ENCODE data around the gene LDAH. TPM values are rescaled to one million over a fixed set of nuclear protein-coding genes. Genes with fewer than 3 reads are reported as not detected.

The LDAH gene
- total RNA-seq, 1 donor from 2014 or later: 28.0 TPM

DNA sequence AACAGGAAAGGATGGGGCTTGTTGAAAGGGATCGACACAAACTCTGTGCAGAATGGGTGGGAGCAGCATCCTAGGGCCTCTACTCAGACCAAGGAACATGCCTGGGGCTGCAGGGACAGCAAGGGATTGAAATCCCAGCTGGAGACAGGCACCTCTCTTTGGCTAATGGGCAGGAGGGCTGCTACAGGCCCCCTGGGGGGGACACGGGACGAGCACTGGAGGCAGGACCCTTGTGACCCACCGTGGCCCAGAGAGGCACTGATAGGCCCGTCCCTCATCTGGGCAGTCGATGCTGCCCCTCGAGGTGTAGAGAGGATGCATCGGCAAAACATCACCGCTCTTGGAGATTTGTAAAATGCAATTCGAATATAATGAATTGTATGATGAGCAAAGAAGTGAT is 177.1 kb downstream of the LDAH start:
- H3K4me1 Mint-ChIP-seq (ENCODE audit: unreplicated experiment): peaks cover 44% of the 10 kb centered on the region
- DNase-seq (ENCODE audit: extremely low spot score, unreplicated experiment): no peak
- H3K36me3 Mint-ChIP-seq (ENCODE audit: unreplicated experiment): peaks cover 22% of the 10 kb centered on the region
- TF ChIP-seq CTCF (IDR thresholded peaks at IDR 0.05): no peak
- H3K4me3 Mint-ChIP-seq (ENCODE audit: unreplicated experiment): no peak overlapping the region
- no peak overlapping the region for H3K27ac Mint-ChIP-seq (ENCODE audit: unreplicated experiment)
- no peaks in the 10 kb centered on the region for H3K27me3 Mint-ChIP-seq (ENCODE audit: unreplicated experiment)
- no peaks in the 10 kb centered on the region for H3K9me3 Mint-ChIP-seq (ENCODE audit: unreplicated experiment)

DNA sequence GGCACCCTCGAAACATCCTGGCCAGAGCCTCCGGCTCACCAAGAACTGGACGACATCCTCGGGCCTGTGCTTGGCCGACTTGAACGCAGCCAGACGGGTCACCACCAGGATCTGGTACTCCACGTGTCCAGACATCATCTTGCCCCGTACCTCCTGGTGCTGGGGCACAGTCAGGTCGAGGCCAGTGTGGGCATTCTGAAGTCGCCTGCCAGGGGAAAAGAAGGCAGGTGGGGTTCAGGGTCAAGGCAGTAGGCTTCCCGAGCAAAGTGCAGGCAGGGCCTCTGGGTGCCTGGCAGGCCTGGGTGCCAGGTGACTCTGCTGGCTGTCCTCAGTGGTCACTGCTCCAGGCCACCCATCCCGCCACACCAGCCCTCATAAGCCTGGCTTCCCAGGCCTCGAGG is 177.6 kb downstream of the LDAH start:
- Mint-ChIP-seq H3K27ac (ENCODE audit: unreplicated experiment) (no peak overlapping the region), H3K27me3 (ENCODE audit: unreplicated experiment) (no peaks in the 10 kb centered on the region), H3K36me3 (ENCODE audit: unreplicated experiment) (peaks cover 22% of the 10 kb centered on the region), H3K9me3 (ENCODE audit: unreplicated experiment) (no peaks in the 10 kb centered on the region), H3K4me3 (ENCODE audit: unreplicated experiment) (no peak overlapping the region), H3K4me1 (ENCODE audit: unreplicated experiment) (peaks cover 42% of the 10 kb centered on the region)
- no peak for DNase-seq (ENCODE audit: extremely low spot score, unreplicated experiment)
- no peak for TF ChIP-seq CTCF (IDR thresholded peaks at IDR 0.05)

DNA sequence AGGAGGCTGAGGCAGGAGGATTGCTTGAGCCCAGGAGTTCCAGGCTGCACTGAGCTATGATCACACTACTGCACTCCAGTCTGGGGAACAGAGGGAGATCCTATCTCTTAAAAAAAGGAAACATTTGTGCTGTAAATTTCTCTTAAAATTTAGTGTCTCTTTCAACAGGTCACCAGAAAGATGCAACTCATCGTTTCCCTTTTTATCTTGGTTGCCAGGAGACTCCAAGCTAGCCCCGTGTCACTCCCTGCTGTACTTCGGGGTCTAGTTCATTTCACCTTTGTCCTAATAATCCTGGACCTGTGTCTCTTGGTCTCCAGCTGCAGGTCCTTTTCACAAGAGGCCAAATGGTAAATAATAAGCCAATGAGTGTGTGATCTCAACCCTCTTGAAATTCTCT is 179.1 kb downstream of the LDAH start:
- Mint-ChIP-seq H3K36me3 (ENCODE audit: unreplicated experiment) (peaks cover 31% of the 10 kb centered on the region), H3K27me3 (ENCODE audit: unreplicated experiment) (no peaks in the 10 kb centered on the region), H3K4me3 (ENCODE audit: unreplicated experiment) (no peak overlapping the region), H3K9me3 (ENCODE audit: unreplicated experiment) (no peaks in the 10 kb centered on the region), H3K27ac (ENCODE audit: unreplicated experiment) (no peak overlapping the region), H3K4me1 (ENCODE audit: unreplicated experiment) (peaks cover 27% of the 10 kb centered on the region)
- no peak for TF ChIP-seq CTCF (IDR thresholded peaks at IDR 0.05)
- no peak for DNase-seq (ENCODE audit: extremely low spot score, unreplicated experiment)

- no peaks in the 10 kb centered on the region for H3K27me3 Mint-ChIP-seq (ENCODE audit: unreplicated experiment)
- no peak for TF ChIP-seq CTCF (IDR thresholded peaks at IDR 0.05)
- H3K27ac Mint-ChIP-seq (ENCODE audit: unreplicated experiment): no peak overlapping the region
- H3K4me3 Mint-ChIP-seq (ENCODE audit: unreplicated experiment): no peak overlapping the region
- H3K36me3 Mint-ChIP-seq (ENCODE audit: unreplicated experiment): peaks cover 34% of the 10 kb centered on the region
- no peaks in the 10 kb centered on the region for H3K9me3 Mint-ChIP-seq (ENCODE audit: unreplicated experiment)
- DNase-seq (ENCODE audit: extremely low spot score, unreplicated experiment): no peak
- peaks cover 19% of the 10 kb centered on the region for H3K4me1 Mint-ChIP-seq (ENCODE audit: unreplicated experiment)
These were observed 179.8 kb downstream of the LDAH start for GRCh38 chr2:20643060-20643459.

- Mint-ChIP-seq H3K4me3 (ENCODE audit: unreplicated experiment) (no peak overlapping the region), H3K9me3 (ENCODE audit: unreplicated experiment) (no peaks in the 10 kb centered on the region), H3K4me1 (ENCODE audit: unreplicated experiment) (peaks cover 12% of the 10 kb centered on the region), H3K36me3 (ENCODE audit: unreplicated experiment) (peaks cover 39% of the 10 kb centered on the region), H3K27ac (ENCODE audit: unreplicated experiment) (no peak overlapping the region), H3K27me3 (ENCODE audit: unreplicated experiment) (no peaks in the 10 kb centered on the region)
- no peak for DNase-seq (ENCODE audit: extremely low spot score, unreplicated experiment)
- peak; percentile 92 for TF ChIP-seq CTCF (IDR thresholded peaks at IDR 0.05)
These were observed 180.6 kb downstream of the LDAH start for GRCh38 chr2:20642055-20642971.

All from osteocyte (in vitro differentiated cells).